GM19372 (cell line): ENCODE measurements around the gene NOBOX.
"Not testable (repeated sequence)": the region's sequence is repeated elsewhere in the genome, so short reads cannot be mapped to it uniquely, and the experiment has no call there.

Source experiments
- ATAC-seq: cut with Tn5 transposase; IDR thresholded peaks from one replicate; pipeline ENCODE4 v1.9.1; 2021; ENCODE audit warnings: mild to moderate bottlenecking, low read depth, moderate library complexity; ENCODE audit not compliant: unreplicated experiment

NOBOX gene

GRCh38 chr7:144397086-144397485 is 6.4 kb downstream of the NOBOX start:
- ATAC-seq = no peak

- ATAC-seq = peak; percentile 86
Measured at GRCh38 chr7:144391823-144392255, 11.7 kb downstream of the NOBOX start.

GRCh38 chr7:144391014-144391413 is 12.5 kb downstream of the NOBOX start:
- ATAC-seq = no peak

- ATAC-seq = no peak
Measured at GRCh38 chr7:144390481-144390880, 13.0 kb downstream of the NOBOX start.

- no peak for ATAC-seq
Measured at GRCh38 chr7:144388950-144389349, 14.5 kb downstream of the NOBOX start.

GRCh38 chr7:144386741-144387140 is 16.8 kb downstream of the NOBOX start:
- ATAC-seq = no peak

GRCh38 chr7:144384555-144385245 is 18.8 kb downstream of the NOBOX start:
- no peak for ATAC-seq

- ATAC-seq = no peak
Measured at GRCh38 chr7:144384071-144384470, 19.4 kb downstream of the NOBOX start.

GRCh38 chr7:144379776-144380384 is 23.6 kb downstream of the NOBOX start:
- ATAC-seq = no peak

GRCh38 chr7:144378651-144379050 is 24.8 kb downstream of the NOBOX start:
- ATAC-seq = no peak

GRCh38 chr7:144369221-144369620 is 34.3 kb downstream of the NOBOX start:
- ATAC-seq = not testable (repeated sequence)

GRCh38 chr7:144367250-144367649 is 36.2 kb downstream of the NOBOX start:
- not testable (repeated sequence) for ATAC-seq

- ATAC-seq = not testable (repeated sequence)
Measured at GRCh38 chr7:144365523-144365922, 38.0 kb downstream of the NOBOX start.

GRCh38 chr7:144362061-144362460 is 41.4 kb downstream of the NOBOX start:
- not testable (repeated sequence) for ATAC-seq

- not testable (repeated sequence) for ATAC-seq
Measured at GRCh38 chr7:144356860-144357259, 46.6 kb downstream of the NOBOX start.

GRCh38 chr7:144356185-144356584 is 47.3 kb downstream of the NOBOX start:
- not testable (repeated sequence) for ATAC-seq

GRCh38 chr7:144355176-144355822 is 48.2 kb downstream of the NOBOX start, which contains the start of gene ARHGEF5:
ARHGEF5 (plus strand) TSS chr7:144355402; CDS start chr7:144362670, 7,268 bp downstream.
- ATAC-seq = peak; percentile 74

GRCh38 chr7:144351667-144352066 is 51.8 kb downstream of the NOBOX start:
- not testable (repeated sequence) for ATAC-seq

GRCh38 chr7:144348625-144349024 is 54.9 kb downstream of the NOBOX start:
- ATAC-seq = peak; percentile 20
